Fibroblast of lung (primary cell): ENCODE measurements around the gene GTF2F2. TPM values are rescaled to one million over a fixed set of nuclear protein-coding genes. Genes with fewer than 3 reads are reported as not detected.
A peak's percentile ranks its signal among the peaks of the same experiment; 100 is the strongest.

ENCODE experiments used
- DNase-seq, 2 donors: peaks; one replicate each; pipeline versions ENCODE4 v3.0.0 to v3.0.0-alpha.2; 2010; ENCODE audit warnings: low read depth in 2 of 2
- H2AFZ ChIP-seq: 2 replicates; pipeline ENCODE4 v1.5.1; 2012; ENCODE audit warnings: low read length, control low read depth, inconsistent platforms
- H3K27ac ChIP-seq: 2 replicates; pipeline ENCODE4 v1.5.1; 2011; ENCODE audit warnings: low read length, control low read depth; ENCODE audit not compliant: insufficient read depth
- H3K27me3 ChIP-seq: 2 replicates; pipeline ENCODE4 v1.5.1; 2011; ENCODE audit warnings: mild to moderate bottlenecking, low read length; ENCODE audit not compliant: control insufficient read depth, insufficient read depth
- H3K36me3 ChIP-seq: 2 replicates; pipeline ENCODE4 v1.5.1; 2011; ENCODE audit warnings: low read length; ENCODE audit not compliant: control insufficient read depth, insufficient read depth
- H3K4me1 ChIP-seq: 2 replicates; pipeline ENCODE4 v1.5.1; 2011; ENCODE audit warnings: low read length; ENCODE audit not compliant: control insufficient read depth, insufficient read depth; ENCODE audit errors: extremely low read depth
- H3K4me2 ChIP-seq: 2 replicates; pipeline ENCODE4 v1.5.1; 2011; ENCODE audit warnings: low read length, control low read depth; ENCODE audit not compliant: insufficient read depth; ENCODE audit errors: extremely low read depth
- H3K4me3 ChIP-seq, 4 experiments: fragments of 200-600 bp in 1 of 4; sonication (generic) in 1 of 4; replicated peaks in 1 of 4; 2 replicates each; pipeline ENCODE4 v1.5.1; 2011 to 2016; ENCODE audit warnings: low read length in 4 of 4, low read depth in 3 of 4, mild to moderate bottlenecking in 3 of 4, control low read depth in 2 of 4, inconsistent platforms in 1 of 4, mixed read lengths in 1 of 4; ENCODE audit not compliant: insufficient read depth in 1 of 4; ENCODE audit errors: control extremely low read depth in 1 of 4
- H3K79me2 ChIP-seq: 2 replicates; pipeline ENCODE4 v1.5.1; 2012; ENCODE audit warnings: mild to moderate bottlenecking, low read length, inconsistent platforms; ENCODE audit not compliant: control insufficient read depth, insufficient read depth
- H3K9ac ChIP-seq: 2 replicates; pipeline ENCODE4 v1.5.1; 2011; ENCODE audit warnings: mild to moderate bottlenecking, low read length, control low read depth; ENCODE audit not compliant: insufficient read depth
- H3K9me3 ChIP-seq: 2 replicates; pipeline ENCODE4 v1.5.1; 2012; ENCODE audit warnings: low read depth, low read length; ENCODE audit not compliant: control insufficient read depth, insufficient read depth
- H4K20me1 ChIP-seq: 2 replicates; pipeline ENCODE4 v1.5.1; 2011; ENCODE audit warnings: low read length; ENCODE audit not compliant: control insufficient read depth, insufficient read depth; ENCODE audit errors: extremely low read depth
- CTCF ChIP-seq, 2 donors: IDR thresholded peaks in 1 of 2; conservative IDR thresholded peaks in 1 of 2; 1 replicate in 1 of 2; 2 replicates in 1 of 2; pipeline ENCODE4 v1.5.1; 2011 to 2012; ENCODE audit warnings: low read length in 2 of 2, control low read depth in 1 of 2, inconsistent platforms in 1 of 2, low read depth in 1 of 2, mild to moderate bottlenecking in 1 of 2
- EZH2 ChIP-seq: IDR thresholded peaks from 2 replicates; pipeline ENCODE4 v1.5.1; 2012; ENCODE audit warnings: low read length, control low read depth, mild to moderate bottlenecking; ENCODE audit errors: missing control alignments
- polyA plus RNA-seq, 2 donors: library from polyadenylated mRNA; depleted of rRNA in 1 of 2; stranded (reverse) in 1 of 2; unstranded in 1 of 2; fragments of >200 nt; gene quantifications; 2 replicates each; pipeline ENCODE4 v1.2.1, GENCODE V29; 2011 to 2012; ENCODE audit warnings: missing spikeins in 1 of 2
- total RNA-seq: library from RNA; depleted of rRNA; stranded (reverse); fragments of >200 nt; gene quantifications from 2 replicates; pipeline ENCODE4 v1.2.1, GENCODE V29; 2014

Gene GTF2F2
- total and polyA plus RNA-seq, 2 donors (not counting 1 experiment from before 2014, with no cell fraction given) = 23.4 to 31.7 TPM

GRCh38 chr13:45166858-45167257 is 46.5 kb downstream of the GTF2F2 start:
- no peak overlapping the region for H3K4me3 ChIP-seq
- no peak for DNase-seq
- TF ChIP-seq CTCF (conservative IDR thresholded peaks at IDR 0.05 in 1 of 2, IDR thresholded peaks at IDR 0.05 in 1 of 2; ENCODE audit: low read depth in 1 of 2, low read length in 2 of 2) (no peak), EZH2 (no peak)
- no peak overlapping the region for H3K9ac ChIP-seq
- H3K27me3 ChIP-seq = no peaks in the 10 kb centered on the region
- no peak overlapping the region for H2AFZ ChIP-seq
- peaks cover 7% of the 10 kb centered on the region for H3K4me1 ChIP-seq
- H3K4me2 ChIP-seq = no peak overlapping the region
- H4K20me1 ChIP-seq = no peaks in the 10 kb centered on the region
- H3K36me3 ChIP-seq = no peaks in the 10 kb centered on the region
- H3K79me2 ChIP-seq = no peaks in the 10 kb centered on the region
- H3K9me3 ChIP-seq = no peaks in the 10 kb centered on the region
- H3K27ac ChIP-seq = no peak overlapping the region

GRCh38 chr13:45167611-45168554 is 47.6 kb downstream of the GTF2F2 start:
- H3K9me3 ChIP-seq = no peaks in the 10 kb centered on the region
- DNase-seq = peak in 1 of 2 donors; percentile 33
- H3K27ac ChIP-seq = no peak overlapping the region
- no peaks in the 10 kb centered on the region for H3K27me3 ChIP-seq
- no peak overlapping the region for H2AFZ ChIP-seq
- peaks cover 3% of the 10 kb centered on the region for H3K4me1 ChIP-seq
- H3K9ac ChIP-seq = no peak overlapping the region
- H3K4me3 ChIP-seq = no peak overlapping the region
- no peak for TF ChIP-seq CTCF (conservative IDR thresholded peaks at IDR 0.05 in 1 of 2, IDR thresholded peaks at IDR 0.05 in 1 of 2; ENCODE audit: low read depth in 1 of 2, low read length in 2 of 2)
- no peak for TF ChIP-seq EZH2
- no peak overlapping the region for H3K4me2 ChIP-seq
- H3K79me2 ChIP-seq = no peaks in the 10 kb centered on the region
- H4K20me1 ChIP-seq = no peaks in the 10 kb centered on the region
- no peaks in the 10 kb centered on the region for H3K36me3 ChIP-seq

- no peak overlapping the region for H3K9ac ChIP-seq
- no peaks in the 10 kb centered on the region for H4K20me1 ChIP-seq
- H3K4me2 ChIP-seq = no peak overlapping the region
- peaks cover 2% of the 10 kb centered on the region for H3K79me2 ChIP-seq
- H2AFZ ChIP-seq = no peak overlapping the region
- no peak overlapping the region for H3K4me3 ChIP-seq
- no peaks in the 10 kb centered on the region for H3K36me3 ChIP-seq
- DNase-seq = no peak
- no peaks in the 10 kb centered on the region for H3K9me3 ChIP-seq
- no peaks in the 10 kb centered on the region for H3K4me1 ChIP-seq
- TF ChIP-seq CTCF (conservative IDR thresholded peaks at IDR 0.05 in 1 of 2, IDR thresholded peaks at IDR 0.05 in 1 of 2; ENCODE audit: low read depth in 1 of 2, low read length in 2 of 2) = no peak
- no peak for TF ChIP-seq EZH2
- no peak overlapping the region for H3K27ac ChIP-seq
- no peaks in the 10 kb centered on the region for H3K27me3 ChIP-seq
These were observed 48.2 kb downstream of the GTF2F2 start for GRCh38 chr13:45168555-45168930.
